ENCODE measurements around the gene BAG5. TPM values are rescaled to one million over a fixed set of nuclear protein-coding genes. Genes with fewer than 3 reads are reported as not detected.
A peak's percentile ranks its signal among the peaks of the same experiment; 100 is the strongest.
"Not testable (repeated sequence)": the region's sequence is repeated elsewhere in the genome, so short reads cannot be mapped to it uniquely, and the experiment has no call there.

Gene BAG5
- 25.5 TPM for polyA plus RNA-seq (2012; ENCODE audit: insufficient read depth, insufficient read length)

GRCh38 chr14:103562429-103563225, at the start of gene BAG5, which contains the start of gene COA8:
Gene BAG5 (minus strand): TSS chr14:103562657. CDS start chr14:103561164, 1,493 bp downstream.
Gene COA8 (plus strand): TSS chr14:103562960. CDS start chr14:103563002, 42 bp downstream.
- peak; percentile 77 for DNase-seq (ENCODE audit: low read depth, low spot score)
- H3K4me3 ChIP-seq (ENCODE audit: low read length) = peak within 1 kb of the TSS; percentile 90

DNA sequence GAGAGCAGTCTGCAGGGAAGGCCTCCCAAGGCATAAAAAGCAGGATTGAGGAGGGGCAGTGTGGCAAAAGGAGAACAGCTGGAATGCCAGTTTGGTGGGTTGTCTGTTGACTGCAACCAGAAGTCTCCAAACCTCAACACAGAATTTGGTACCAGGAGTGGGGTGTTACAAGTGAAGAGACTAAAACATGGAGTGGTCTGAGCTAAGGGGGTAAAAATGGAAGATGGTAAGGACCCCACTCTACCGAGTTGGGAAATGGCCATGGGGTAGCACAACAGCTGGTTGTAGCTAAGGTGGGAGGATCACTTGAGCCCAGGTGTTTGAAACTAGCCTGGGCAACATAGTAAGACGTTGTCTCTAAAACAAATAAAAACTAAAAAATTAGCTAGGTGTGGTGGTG, 48.8 kb upstream of the BAG5 start:
- DNase-seq (ENCODE audit: low read depth, low spot score) = no peak
- no peak overlapping the region for H3K4me3 ChIP-seq (ENCODE audit: low read length)

GRCh38 chr14:103609081-103609480, 46.6 kb upstream of the BAG5 start:
- H3K4me3 ChIP-seq (ENCODE audit: low read length); DNase-seq (ENCODE audit: low read depth, low spot score): not testable (repeated sequence)

- H3K4me3 ChIP-seq (ENCODE audit: low read length) = peak overlapping the region; percentile 5; the same call in 1 of the 2 replicates
Observed at GRCh38 chr14:103607822-103608221, 45.4 kb upstream of the BAG5 start.

GRCh38 chr14:103606963-103607668, 44.7 kb upstream of the BAG5 start:
- peak overlapping the region; percentile 5 for H3K4me3 ChIP-seq (ENCODE audit: low read length)
- DNase-seq (ENCODE audit: low read depth, low spot score) = peak; percentile 88

More at GRCh38 chr14:103607822-103608221, 45.4 kb upstream of the BAG5 start:
- no peak for DNase-seq (ENCODE audit: low read depth, low spot score)

- H3K4me3 ChIP-seq (ENCODE audit: low read length) = no peak overlapping the region
- no peak for DNase-seq (ENCODE audit: low read depth, low spot score)
Observed at GRCh38 chr14:103604620-103605019, 42.2 kb upstream of the BAG5 start.

- DNase-seq (ENCODE audit: low read depth, low spot score) = no peak
- no peak overlapping the region for H3K4me3 ChIP-seq (ENCODE audit: low read length)
Observed at GRCh38 chr14:103600503-103600902, 38.0 kb upstream of the BAG5 start.

GRCh38 chr14:103597623-103598377, 35.3 kb upstream of the BAG5 start:
- H3K4me3 ChIP-seq (ENCODE audit: low read length) = no peak overlapping the region
- DNase-seq (ENCODE audit: low read depth, low spot score) = no peak

- H3K4me3 ChIP-seq (ENCODE audit: low read length) = no peak overlapping the region
- no peak for DNase-seq (ENCODE audit: low read depth, low spot score)
Observed at GRCh38 chr14:103594265-103594664, 31.8 kb upstream of the BAG5 start.

GRCh38 chr14:103593577-103593976, 31.1 kb upstream of the BAG5 start:
- no peak overlapping the region for H3K4me3 ChIP-seq (ENCODE audit: low read length)
- DNase-seq (ENCODE audit: low read depth, low spot score) = no peak

- H3K4me3 ChIP-seq (ENCODE audit: low read length) = no peak overlapping the region
Observed at GRCh38 chr14:103584326-103584915, 22.0 kb upstream of the BAG5 start.

DNA sequence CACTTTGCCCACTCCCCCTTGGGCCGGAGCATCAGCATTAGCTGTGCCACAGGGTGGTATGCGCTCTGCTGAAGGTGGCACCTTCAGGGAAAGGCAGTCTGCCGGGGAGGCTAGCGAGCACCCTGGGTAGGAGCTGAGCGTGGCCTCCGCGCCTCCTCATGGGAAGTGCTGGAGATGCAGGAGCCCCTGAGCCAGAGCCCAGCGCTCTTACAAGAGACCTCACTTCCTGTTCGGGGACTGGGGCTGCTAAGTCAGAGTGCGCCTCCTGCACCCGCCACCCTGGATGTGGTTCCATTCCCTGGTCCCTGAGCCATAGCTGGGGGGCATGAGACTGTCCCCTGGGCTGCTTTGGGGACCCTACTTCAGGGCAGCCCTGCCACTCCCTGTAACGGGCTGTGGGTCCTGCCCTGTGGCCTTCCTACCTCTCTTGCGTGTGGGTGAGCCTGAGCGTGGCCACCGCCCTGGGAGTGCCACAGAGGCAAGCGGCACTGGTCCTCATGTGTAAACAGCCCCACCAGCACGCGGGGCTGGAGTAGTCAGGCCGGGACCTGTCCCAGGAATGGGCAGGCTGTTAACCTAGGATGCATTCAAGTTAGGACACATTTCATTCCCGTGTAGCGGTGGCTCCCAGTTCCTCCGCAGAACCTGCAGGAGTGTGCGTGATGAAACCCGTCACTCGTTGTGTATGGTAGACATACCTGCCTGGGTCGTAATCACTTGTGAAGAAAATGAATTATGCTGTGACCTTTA, 19.7 kb upstream of the BAG5 start:
- H3K4me3 ChIP-seq (ENCODE audit: low read length) = no peak overlapping the region
- peak; percentile 51 for DNase-seq (ENCODE audit: low read depth, low spot score)

More at GRCh38 chr14:103584326-103584915, 22.0 kb upstream of the BAG5 start:
- no peak for DNase-seq (ENCODE audit: low read depth, low spot score)

DNA sequence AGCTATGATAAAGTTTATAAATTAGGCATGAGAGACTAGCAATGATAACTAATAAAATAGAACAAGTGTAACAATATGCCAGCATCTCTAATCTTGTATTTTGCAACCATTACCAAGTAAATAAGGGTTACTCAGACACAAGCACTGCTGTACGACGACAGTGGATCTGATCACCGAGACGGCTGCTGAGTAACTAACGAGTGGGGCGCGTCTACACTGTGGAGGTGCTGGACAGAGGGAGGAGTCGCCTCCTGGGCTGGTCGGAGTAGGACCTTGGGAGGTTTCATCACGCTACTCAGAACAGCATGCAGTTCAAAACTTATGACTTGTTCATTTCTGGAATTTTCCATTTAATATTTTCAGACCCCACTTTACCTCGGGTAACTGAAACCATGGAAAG, 18.7 kb upstream of the BAG5 start:
- no peak overlapping the region for H3K4me3 ChIP-seq (ENCODE audit: low read length)
- no peak for DNase-seq (ENCODE audit: low read depth, low spot score)

DNA sequence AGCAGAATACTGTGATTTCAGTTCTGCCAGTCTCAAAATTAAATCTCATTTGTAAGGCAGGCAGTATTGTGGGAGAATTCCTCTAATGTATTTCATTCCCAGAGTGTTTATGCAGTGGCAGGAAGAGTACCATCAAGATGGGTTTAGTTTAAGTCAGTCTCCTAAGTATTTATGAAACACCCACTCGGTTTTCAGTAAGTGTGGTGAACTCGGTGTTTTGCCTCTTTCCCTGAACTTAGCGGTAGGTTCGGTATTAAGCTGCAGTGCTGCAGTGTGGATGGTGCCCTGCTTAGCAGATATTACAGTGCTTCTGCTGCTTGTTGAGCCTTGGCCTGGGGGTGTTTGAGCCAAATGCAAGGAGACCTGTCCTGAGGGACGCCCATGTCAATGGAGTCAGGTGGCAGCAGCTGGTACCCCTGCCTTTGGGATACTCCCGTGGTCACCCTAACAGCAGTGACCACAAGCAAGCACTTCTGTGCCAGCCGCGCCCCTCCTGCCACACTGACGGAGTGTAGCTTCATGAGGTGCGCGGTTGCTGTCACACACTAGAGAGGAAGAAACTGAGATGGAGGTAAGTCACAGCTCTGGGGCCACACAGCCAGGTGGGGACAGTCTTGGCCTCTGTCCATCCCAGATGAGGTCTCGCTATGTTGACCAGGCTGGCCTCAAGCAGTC, 16.1 kb upstream of the BAG5 start:
- DNase-seq (ENCODE audit: low read depth, low spot score) = no peak
- no peak overlapping the region for H3K4me3 ChIP-seq (ENCODE audit: low read length)

- no peak for DNase-seq (ENCODE audit: low read depth, low spot score)
- H3K4me3 ChIP-seq (ENCODE audit: low read length) = no peak overlapping the region
Observed at GRCh38 chr14:103576371-103577024, 14.0 kb upstream of the BAG5 start.

DNA sequence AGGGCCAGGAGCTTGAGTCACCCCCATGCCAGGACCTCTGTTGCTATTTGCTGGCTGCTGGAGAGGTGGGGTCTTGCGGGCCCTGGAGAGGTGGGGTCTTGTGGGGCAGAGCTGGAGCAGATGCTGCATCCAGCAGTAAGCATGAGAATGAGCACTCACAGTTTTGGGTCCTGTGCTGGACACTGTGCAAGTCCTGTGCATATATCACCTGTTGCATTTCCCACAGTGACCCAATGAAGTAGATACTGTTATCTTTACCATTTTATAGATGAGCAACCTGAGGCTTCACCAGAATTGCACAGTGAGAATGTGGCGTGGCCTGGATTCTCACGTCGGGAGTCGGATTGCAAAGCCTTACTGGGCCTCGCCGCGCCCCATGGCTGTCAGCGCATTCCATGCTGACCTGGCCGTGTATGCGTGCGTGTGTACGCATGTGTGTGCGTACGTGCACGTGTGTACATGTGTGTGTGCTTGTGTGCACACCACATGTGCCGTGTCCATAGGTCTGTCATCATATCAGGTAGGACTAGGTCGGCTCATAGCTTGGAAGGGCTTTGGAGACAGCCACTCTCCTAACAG, 12.3 kb upstream of the BAG5 start:
- DNase-seq (ENCODE audit: low read depth, low spot score) = no peak

GRCh38 chr14:103574104-103574503, 11.6 kb upstream of the BAG5 start:
- DNase-seq (ENCODE audit: low read depth, low spot score) = no peak
- no peak overlapping the region for H3K4me3 ChIP-seq (ENCODE audit: low read length)

More for the DNA sequence above, 12.3 kb upstream of the BAG5 start:
- H3K4me3 ChIP-seq (ENCODE audit: low read length) = no peak overlapping the region

Data from Jurkat, Clone E6-1 (cell line).